Measurements from ENCODE around the gene FAF1.
"Not testable (repeated sequence)": the region's sequence is repeated elsewhere in the genome, so short reads cannot be mapped to it uniquely, and the experiment has no call there.

Gene FAF1

GRCh38 chr1:50959913-50960844 lies at the start of gene FAF1:
TSS of gene FAF1 (minus strand) at chr1:50960267. CDS start at chr1:50959811, 456 bp downstream.
- DNase-seq: peak; percentile 90 to 94

- no peak for DNase-seq
These were observed 49.3 kb upstream of the FAF1 start for GRCh38 chr1:51009381-51009780.

- DNase-seq: not testable (repeated sequence)
These were observed 45.5 kb upstream of the FAF1 start for GRCh38 chr1:51005549-51005948.

GRCh38 chr1:51002516-51002915 lies 42.4 kb upstream of the FAF1 start:
- DNase-seq: no peak

GRCh38 chr1:51000651-51001050 lies 40.6 kb upstream of the FAF1 start:
- no peak for DNase-seq

- no peak for DNase-seq
These were observed 40.1 kb upstream of the FAF1 start for GRCh38 chr1:51000160-51000559.

GRCh38 chr1:50999375-50999774 lies 39.3 kb upstream of the FAF1 start:
- not testable (repeated sequence) for DNase-seq

GRCh38 chr1:50996083-50996482 lies 36.0 kb upstream of the FAF1 start:
- DNase-seq: peak in 1 of 2 donors; percentile 28

- DNase-seq: no peak
These were observed 35.6 kb upstream of the FAF1 start for GRCh38 chr1:50995651-50996050.

GRCh38 chr1:50994997-50995396 lies 34.9 kb upstream of the FAF1 start:
- no peak for DNase-seq

GRCh38 chr1:50993645-50994044 lies 33.6 kb upstream of the FAF1 start:
- no peak for DNase-seq

- no peak for DNase-seq
These were observed 32.7 kb upstream of the FAF1 start for GRCh38 chr1:50992532-50993318.

GRCh38 chr1:50989694-50990093 lies 29.6 kb upstream of the FAF1 start:
- no peak for DNase-seq

GRCh38 chr1:50986653-50987052 lies 26.6 kb upstream of the FAF1 start:
- no peak for DNase-seq

GRCh38 chr1:50985094-50985493 lies 25.0 kb upstream of the FAF1 start:
- DNase-seq: no peak

- DNase-seq: no peak
These were observed 23.2 kb upstream of the FAF1 start for GRCh38 chr1:50983219-50983802.

GRCh38 chr1:50982611-50983010 lies 22.5 kb upstream of the FAF1 start:
- DNase-seq: no peak

GRCh38 chr1:50981741-50982140 lies 21.7 kb upstream of the FAF1 start:
- DNase-seq: no peak

GRCh38 chr1:50980505-50980904 lies 20.4 kb upstream of the FAF1 start:
- DNase-seq: no peak

GRCh38 chr1:50979937-50980336 lies 19.9 kb upstream of the FAF1 start:
- DNase-seq: no peak

- DNase-seq: no peak
These were observed 19.1 kb upstream of the FAF1 start for GRCh38 chr1:50978852-50979781.

GRCh38 chr1:50978144-50978851 lies 18.2 kb upstream of the FAF1 start:
- DNase-seq: no peak

Measured in inflammatory macrophage treated with lipopolysaccharide for 1 hour (primary cell).